Esophagus muscularis mucosa (tissue), 4 donors: Measurements from ENCODE around the gene CNIH3.

Source experiments
- EP300 ChIP-seq: sonication (generic); formaldehyde crosslinking; IDR thresholded peaks from one replicate; pipeline ENCODE4 v1.6.1; 2017; ENCODE audit warnings: antibody characterized with exemption
- POLR2A ChIP-seq: fragments of 450-650 bp; IDR thresholded peaks from one replicate; pipeline ENCODE4 v1.6.1; 2017; ENCODE audit warnings: antibody characterized with exemption, moderate library complexity, mild to moderate bottlenecking, low read depth
- POLR2AphosphoS5 ChIP-seq, 2 donors: sonication (generic); formaldehyde crosslinking; IDR thresholded peaks; one replicate each; pipeline ENCODE4 v1.6.1; 2017; ENCODE audit warnings: antibody characterized with exemption in 2 of 2
- TF ChIP-seq, protein P1 (sequence below), 3 experiments: fragments of 200-600 bp in 2 of 3; fragments of 450-650 bp in 1 of 3; sonication (generic) in 2 of 3; IDR thresholded peaks; one replicate each; pipeline ENCODE4 v1.5.1; 2017 to 2019; ENCODE audit warnings: antibody characterized with exemption in 3 of 3, mild to moderate bottlenecking in 2 of 3, moderate library complexity in 1 of 3

DNA sequence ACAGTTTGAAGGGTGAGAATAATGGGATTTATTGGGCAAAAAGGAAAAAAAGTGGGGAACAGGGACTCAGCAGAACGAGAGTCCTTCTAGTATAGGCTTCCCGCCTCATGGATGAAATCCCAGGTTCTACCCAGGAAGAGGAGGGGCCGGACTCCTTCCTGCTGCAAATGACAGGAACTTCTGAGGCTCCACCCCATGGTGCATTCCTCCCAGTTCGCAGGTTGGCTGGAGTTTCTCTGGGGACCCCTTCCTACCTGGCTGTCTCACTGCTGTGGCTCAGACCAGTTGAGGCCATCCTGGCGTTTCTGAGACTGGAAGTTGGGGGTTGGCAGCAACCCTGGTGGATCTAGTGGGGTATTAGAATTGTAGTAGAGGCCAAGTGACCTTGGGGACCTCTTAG lies 27.5 kb downstream of the CNIH3 start:
- TF ChIP-seq, protein P1, sequence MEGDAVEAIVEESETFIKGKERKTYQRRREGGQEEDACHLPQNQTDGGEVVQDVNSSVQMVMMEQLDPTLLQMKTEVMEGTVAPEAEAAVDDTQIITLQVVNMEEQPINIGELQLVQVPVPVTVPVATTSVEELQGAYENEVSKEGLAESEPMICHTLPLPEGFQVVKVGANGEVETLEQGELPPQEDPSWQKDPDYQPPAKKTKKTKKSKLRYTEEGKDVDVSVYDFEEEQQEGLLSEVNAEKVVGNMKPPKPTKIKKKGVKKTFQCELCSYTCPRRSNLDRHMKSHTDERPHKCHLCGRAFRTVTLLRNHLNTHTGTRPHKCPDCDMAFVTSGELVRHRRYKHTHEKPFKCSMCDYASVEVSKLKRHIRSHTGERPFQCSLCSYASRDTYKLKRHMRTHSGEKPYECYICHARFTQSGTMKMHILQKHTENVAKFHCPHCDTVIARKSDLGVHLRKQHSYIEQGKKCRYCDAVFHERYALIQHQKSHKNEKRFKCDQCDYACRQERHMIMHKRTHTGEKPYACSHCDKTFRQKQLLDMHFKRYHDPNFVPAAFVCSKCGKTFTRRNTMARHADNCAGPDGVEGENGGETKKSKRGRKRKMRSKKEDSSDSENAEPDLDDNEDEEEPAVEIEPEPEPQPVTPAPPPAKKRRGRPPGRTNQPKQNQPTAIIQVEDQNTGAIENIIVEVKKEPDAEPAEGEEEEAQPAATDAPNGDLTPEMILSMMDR (IDR thresholded peaks at IDR 0.05), result no peak
- no peak for TF ChIP-seq EP300
- TF ChIP-seq POLR2A, result no peak
- no peak for TF ChIP-seq POLR2AphosphoS5 (IDR thresholded peaks at IDR 0.05)
